Measurements from ENCODE around the gene SPATA13. TPM values are rescaled to one million over a fixed set of nuclear protein-coding genes. Genes with fewer than 3 reads are reported as not detected.

The SPATA13 gene
- polyA plus RNA-seq, 5 donors: 11.2 to 14.2 (median 13.4) TPM

DNA sequence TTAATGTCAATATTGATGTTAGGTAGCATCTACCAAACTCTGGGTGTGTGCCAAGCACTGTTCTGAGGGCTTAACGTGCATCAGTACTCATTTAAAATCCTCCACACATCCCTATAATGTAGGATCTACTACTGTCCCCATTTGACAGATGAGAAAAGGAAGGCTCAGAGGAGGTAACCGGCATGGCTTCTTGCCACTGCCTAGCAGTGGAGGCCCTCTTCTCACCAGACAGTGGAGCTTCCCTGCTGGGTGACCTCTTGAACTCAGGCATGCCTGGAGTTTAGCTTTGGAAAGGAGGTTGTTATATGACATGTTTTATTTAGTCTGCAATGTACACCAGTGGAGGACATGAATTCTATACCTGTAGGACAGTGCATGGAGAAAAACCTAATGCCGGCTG, 2.1 kb downstream of the SPATA13 start:
- no peak for DNase-seq

GRCh38 chr13:24165746-24166145, 5.2 kb downstream of the SPATA13 start:
- DNase-seq: no peak

DNA sequence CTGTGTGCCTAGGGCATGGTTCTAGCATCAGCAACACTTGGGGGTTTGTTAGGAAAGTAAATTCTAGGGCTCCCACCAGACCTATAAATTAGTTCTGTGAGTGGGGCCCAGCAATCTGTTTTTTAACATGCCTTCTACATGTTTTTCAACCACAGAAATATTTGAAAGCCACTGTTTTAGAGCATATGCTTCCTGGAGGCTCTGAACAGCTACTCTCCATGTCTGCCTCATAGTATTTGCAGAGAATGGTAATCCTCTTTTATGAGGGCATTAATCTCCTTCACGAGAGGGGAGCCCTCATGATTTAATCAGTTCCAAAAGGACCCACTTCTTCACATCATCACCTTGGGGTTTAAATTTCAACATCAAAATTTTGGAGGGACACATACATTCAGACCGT, 6.0 kb downstream of the SPATA13 start:
- no peak for DNase-seq

DNA sequence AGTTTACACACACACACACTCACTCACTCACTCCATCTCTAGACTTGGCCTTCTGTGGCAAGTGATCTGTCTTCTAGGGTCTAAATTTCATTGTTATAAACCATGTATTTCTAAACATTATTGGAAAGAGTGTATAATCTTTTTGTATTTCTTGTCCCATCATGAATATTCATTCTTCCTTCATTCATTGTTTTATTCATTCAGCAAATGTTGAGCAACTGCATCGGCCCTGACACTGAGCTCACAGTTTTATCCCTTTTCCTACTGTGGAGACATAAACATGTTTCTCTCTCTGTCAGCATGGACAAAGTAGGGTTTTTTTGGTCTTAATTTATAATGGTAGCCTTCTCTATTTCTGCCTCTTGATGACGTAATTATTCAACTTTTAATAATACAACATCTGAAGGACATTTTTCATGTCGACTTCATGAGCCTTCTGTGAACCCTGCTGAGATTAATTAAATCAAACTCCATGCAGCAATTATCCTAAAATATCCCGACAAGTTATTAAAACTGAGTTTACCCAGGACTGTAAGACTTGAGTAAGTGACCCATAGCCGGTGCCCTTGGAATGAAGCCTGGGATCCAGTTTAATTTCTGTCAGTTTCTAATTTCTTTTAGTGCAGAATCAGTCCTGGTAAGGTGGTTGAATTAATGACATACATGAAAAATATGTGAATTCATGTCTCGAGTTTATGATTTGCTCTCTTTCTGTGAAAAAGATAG, 7.3 kb downstream of the SPATA13 start:
- no peak for DNase-seq

DNA sequence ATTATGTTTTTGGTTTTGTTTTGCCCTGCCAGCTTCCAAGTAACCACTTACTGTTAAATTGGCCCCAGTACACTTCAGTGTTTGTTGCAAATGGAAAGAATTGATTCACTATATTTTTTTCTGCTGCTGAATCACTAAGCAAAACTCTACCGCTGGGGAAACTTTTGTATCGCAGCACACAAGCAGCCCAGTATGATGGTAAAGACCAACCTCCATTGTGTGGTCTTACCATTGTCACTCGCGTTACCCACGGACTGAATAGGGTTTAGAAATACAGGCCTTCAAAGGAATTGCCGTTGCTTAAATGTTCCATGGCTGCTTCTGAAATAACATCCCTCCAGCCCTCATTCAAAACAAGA, 7.9 kb downstream of the SPATA13 start:
- DNase-seq: no peak

GRCh38 chr13:24168979-24169378, 8.5 kb downstream of the SPATA13 start:
- no peak for DNase-seq

GRCh38 chr13:24172071-24172470, 11.6 kb downstream of the SPATA13 start:
- no peak for DNase-seq

- DNase-seq: no peak
These were observed 13.3 kb downstream of the SPATA13 start for GRCh38 chr13:24173795-24174194.

DNA sequence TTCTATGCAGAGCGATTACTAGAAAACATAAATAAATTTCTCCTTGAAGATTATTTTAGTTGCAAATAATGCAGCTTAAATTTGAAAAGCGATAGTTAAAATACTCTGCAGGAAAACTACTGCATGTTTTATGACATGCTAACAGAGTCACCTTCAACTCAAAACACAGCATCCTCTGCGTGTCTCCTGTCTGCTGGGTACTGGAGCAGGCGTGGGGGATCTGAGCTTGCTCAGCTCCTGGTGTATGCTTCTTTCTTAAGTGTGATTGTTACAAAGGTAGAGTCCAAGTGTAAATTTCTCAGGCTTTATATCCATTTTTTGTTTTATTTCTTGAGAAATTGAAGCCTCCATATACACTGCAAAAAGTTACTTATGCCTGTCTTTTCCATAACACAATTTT, 15.3 kb downstream of the SPATA13 start:
- no peak for DNase-seq

GRCh38 chr13:24176351-24177101, 16.0 kb downstream of the SPATA13 start:
- DNase-seq: no peak

DNA sequence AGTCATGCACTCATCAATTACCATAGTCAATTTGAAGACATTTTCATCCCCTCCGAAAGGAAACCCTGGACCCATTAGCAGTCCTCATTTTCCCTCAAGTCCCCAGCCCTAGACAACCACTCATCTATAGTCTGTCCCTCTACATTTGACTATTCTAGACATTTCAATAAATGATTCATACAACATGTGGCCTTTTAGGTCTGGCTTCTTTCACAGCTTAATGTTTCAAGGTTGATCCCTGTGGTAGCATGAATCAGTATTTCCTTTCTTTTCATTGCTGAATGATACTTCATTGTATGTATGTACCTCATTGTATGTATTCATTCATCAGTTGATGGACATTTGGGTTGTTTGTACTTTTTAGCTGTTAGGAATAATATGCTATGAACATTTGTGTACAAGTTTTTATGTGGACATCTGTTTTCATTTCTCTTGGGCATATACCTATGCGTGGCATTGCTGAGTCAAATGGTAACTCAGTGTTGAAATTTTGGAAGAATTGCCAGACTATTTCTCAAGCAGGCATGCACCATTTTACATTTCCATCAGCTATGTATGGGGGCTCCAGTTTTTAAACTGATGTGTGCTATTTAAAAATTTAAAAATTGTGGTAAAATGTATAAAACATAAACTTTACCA, 18.4 kb downstream of the SPATA13 start:
- DNase-seq: no peak

- DNase-seq: no peak
These were observed 18.9 kb downstream of the SPATA13 start for GRCh38 chr13:24179486-24179850.

DNA sequence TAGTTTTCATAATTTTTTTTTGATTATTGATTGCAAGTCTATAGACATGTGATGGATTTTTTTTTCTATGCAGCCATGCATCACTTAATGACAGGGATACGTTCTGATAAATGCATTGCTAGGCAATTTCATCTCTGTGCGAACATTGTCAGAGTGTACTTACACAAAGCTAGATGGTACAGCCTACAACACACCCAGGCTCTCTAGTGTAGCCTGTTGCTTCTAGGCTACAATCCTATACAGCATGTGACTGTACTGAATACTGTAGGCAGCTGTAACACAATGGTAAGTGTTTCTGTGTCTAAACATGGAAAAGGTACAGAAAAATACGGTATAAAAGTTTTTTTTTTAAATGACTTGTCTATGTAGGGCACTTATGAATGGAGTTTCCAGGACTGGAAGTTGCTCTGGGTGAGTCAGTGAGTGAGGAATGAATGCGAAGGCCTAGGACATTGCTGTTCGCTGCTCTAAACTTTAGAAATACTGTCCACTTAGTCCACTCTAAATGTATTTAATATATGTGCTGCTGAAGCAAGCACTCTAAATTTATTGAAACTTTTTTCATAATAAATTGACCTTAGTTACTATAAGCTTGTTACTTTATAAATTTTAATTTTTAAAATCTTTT, 20.3 kb downstream of the SPATA13 start:
- DNase-seq: no peak

- no peak for DNase-seq
These were observed 21.6 kb downstream of the SPATA13 start for GRCh38 chr13:24181991-24182702.

DNA sequence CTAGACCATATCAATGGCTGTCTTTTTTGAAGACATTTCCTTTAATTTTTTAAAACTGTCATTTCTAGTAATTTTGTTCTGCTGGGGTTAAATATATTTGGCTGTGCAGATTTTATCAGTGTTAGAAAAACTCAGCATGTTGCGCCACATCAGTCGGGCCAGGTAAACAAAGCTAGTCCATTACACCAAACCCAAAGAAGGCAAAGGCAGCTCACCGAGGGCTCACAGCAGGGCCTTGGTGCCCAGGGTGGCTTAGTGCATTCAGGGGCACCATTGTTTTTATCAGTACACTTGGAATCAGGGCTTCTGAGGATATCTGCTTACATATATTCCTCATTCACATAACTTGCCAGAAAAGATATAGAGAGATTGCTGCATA, 22.2 kb downstream of the SPATA13 start:
- no peak for DNase-seq

DNA sequence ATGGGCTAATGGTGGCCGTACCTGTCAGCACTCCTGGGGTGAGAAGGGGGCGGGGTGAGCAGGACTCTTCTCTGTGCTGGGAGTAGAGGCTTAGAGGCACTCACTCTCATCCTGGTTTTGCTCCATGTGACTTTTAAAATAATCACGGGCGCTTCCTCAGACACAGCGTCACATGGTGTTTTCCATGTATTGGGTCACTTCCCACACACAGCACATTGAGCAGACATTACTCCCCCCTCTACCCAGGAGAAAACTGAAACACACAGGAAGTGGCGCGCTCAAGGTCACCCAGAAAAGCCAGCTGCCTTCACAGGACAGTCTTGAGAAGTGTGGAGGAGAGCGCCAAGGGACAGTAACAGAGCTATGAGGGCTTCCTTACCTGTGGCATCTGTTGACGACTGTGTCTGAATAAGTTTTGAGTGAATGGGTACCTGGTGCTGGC, 23.2 kb downstream of the SPATA13 start:
- DNase-seq: no peak

GRCh38 chr13:24184265-24184841, 23.8 kb downstream of the SPATA13 start:
- DNase-seq: no peak

GRCh38 chr13:24184882-24185281, 24.4 kb downstream of the SPATA13 start:
- no peak for DNase-seq

DNA sequence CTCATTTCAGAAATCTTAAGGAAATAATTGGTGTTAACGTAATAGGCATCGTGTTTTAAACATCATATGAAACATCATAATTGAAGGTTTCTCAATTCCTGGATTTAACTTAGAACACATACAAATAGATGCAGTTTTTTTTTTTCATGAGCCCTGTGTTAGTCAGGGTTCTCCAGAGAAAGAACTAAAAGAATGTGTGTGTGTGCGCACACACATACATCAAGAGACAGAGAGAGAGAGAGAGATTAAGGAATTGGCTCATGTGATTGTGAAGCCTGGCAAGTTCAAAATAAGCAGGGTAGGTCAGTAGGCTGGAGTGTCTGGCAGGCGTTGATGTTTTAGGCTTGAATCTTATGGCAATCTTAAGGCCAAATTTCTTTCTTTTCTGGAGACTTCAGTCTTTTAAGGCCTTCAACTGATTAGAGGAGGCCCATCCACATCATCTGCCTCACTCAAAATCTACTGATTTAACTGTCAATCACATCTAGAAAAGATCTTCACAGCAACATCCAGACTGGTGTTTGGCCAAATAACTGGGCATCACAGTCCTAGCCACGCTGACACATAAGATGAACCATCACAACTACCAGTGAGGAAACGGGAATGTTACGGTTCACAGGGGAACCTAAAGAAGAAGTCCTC, 25.2 kb downstream of the SPATA13 start:
- no peak for DNase-seq

DNA sequence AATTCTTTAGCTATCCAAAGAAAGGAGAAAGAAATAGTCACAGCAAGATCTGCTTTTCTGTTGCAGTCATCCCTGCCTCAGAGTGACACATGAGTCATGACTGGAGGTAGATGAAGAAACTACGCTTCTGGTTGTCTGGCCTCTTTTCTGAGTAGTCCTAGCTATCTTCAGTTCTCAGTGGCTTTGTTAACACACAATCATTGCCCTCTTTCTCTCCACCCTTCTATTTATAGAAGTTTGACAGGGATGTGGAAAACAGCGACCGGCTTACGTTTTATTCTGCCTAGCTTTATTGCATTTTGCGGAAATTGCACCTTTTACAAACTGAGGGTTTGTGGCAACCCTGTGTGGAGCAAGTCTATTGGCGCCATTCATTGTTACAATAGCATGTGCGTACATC, 26.7 kb downstream of the SPATA13 start:
- DNase-seq: no peak

Data from right lung (tissue), 5 donors.